ENCODE measurements around the gene TRO.

The TRO gene

GRCh38 chrX:54930291-54931049 is 9.8 kb downstream of the TRO start:
- H3K4me1 ChIP-seq (ENCODE audit: insufficient read depth, low read length) = no peaks in the 10 kb centered on the region
- H3K9ac ChIP-seq (ENCODE audit: low read depth, low read length) = no peak overlapping the region
- H3K27ac ChIP-seq (ENCODE audit: low read length) = no peak overlapping the region
- peaks cover 65% of the 10 kb centered on the region for H3K36me3 ChIP-seq (ENCODE audit: insufficient read depth, low read depth, low read length)
- H3K27me3 ChIP-seq (ENCODE audit: insufficient read depth, low read length) = no peaks in the 10 kb centered on the region
- H3K4me3 ChIP-seq (ENCODE audit: low read length) = no peak overlapping the region
- H3K9me3 ChIP-seq (ENCODE audit: insufficient read depth, low read depth, low read length) = no peaks in the 10 kb centered on the region

- no peaks in the 10 kb centered on the region for H3K4me1 ChIP-seq (ENCODE audit: insufficient read depth, low read length)
- H3K9ac ChIP-seq (ENCODE audit: low read depth, low read length) = no peak overlapping the region
- H3K9me3 ChIP-seq (ENCODE audit: insufficient read depth, low read depth, low read length) = no peaks in the 10 kb centered on the region
- H3K27me3 ChIP-seq (ENCODE audit: insufficient read depth, low read length) = no peaks in the 10 kb centered on the region
- H3K27ac ChIP-seq (ENCODE audit: low read length) = no peak overlapping the region
- peaks cover 59% of the 10 kb centered on the region for H3K36me3 ChIP-seq (ENCODE audit: insufficient read depth, low read depth, low read length)
- H3K4me3 ChIP-seq (ENCODE audit: low read length) = no peak overlapping the region
Measured at GRCh38 chrX:54931107-54931506, 10.5 kb downstream of the TRO start.

- Histone ChIP-seq H3K27me3 (ENCODE audit: insufficient read depth, low read length) (no peaks in the 10 kb centered on the region), H3K4me1 (ENCODE audit: insufficient read depth, low read length) (no peaks in the 10 kb centered on the region), H3K9me3 (ENCODE audit: insufficient read depth, low read depth, low read length) (no peaks in the 10 kb centered on the region), H3K27ac (ENCODE audit: low read length) (no peak overlapping the region), H3K4me3 (ENCODE audit: low read length) (no peak overlapping the region), H3K36me3 (ENCODE audit: insufficient read depth, low read depth, low read length) (peaks cover 37% of the 10 kb centered on the region), H3K9ac (ENCODE audit: low read depth, low read length) (no peak overlapping the region)
Measured at GRCh38 chrX:54933150-54933826, 12.7 kb downstream of the TRO start.

GRCh38 chrX:54934058-54934457 is 13.4 kb downstream of the TRO start:
- Histone ChIP-seq H3K36me3 (ENCODE audit: insufficient read depth, low read depth, low read length) (peaks cover 29% of the 10 kb centered on the region), H3K4me3 (ENCODE audit: low read length) (no peak overlapping the region), H3K27ac (ENCODE audit: low read length) (no peak overlapping the region), H3K27me3 (ENCODE audit: insufficient read depth, low read length) (no peaks in the 10 kb centered on the region), H3K9me3 (ENCODE audit: insufficient read depth, low read depth, low read length) (no peaks in the 10 kb centered on the region), H3K9ac (ENCODE audit: low read depth, low read length) (no peak overlapping the region), H3K4me1 (ENCODE audit: insufficient read depth, low read length) (no peaks in the 10 kb centered on the region)

- Histone ChIP-seq H3K4me1 (ENCODE audit: insufficient read depth, low read length) (no peaks in the 10 kb centered on the region), H3K36me3 (ENCODE audit: insufficient read depth, low read depth, low read length) (peaks cover 21% of the 10 kb centered on the region; the same call in 1 of the 2 replicates), H3K9me3 (ENCODE audit: insufficient read depth, low read depth, low read length) (no peaks in the 10 kb centered on the region), H3K27me3 (ENCODE audit: insufficient read depth, low read length) (no peaks in the 10 kb centered on the region), H3K27ac (ENCODE audit: low read length) (no peak overlapping the region), H3K9ac (ENCODE audit: low read depth, low read length) (no peak overlapping the region), H3K4me3 (ENCODE audit: low read length) (no peak overlapping the region)
Measured at GRCh38 chrX:54934890-54935289, 14.3 kb downstream of the TRO start.

GRCh38 chrX:54935306-54935705 is 14.7 kb downstream of the TRO start:
- Histone ChIP-seq H3K9me3 (ENCODE audit: insufficient read depth, low read depth, low read length) (no peaks in the 10 kb centered on the region), H3K9ac (ENCODE audit: low read depth, low read length) (no peak overlapping the region)

GRCh38 chrX:54937416-54937815 is 16.8 kb downstream of the TRO start:
- H3K27me3 ChIP-seq (ENCODE audit: insufficient read depth, low read length) = no peaks in the 10 kb centered on the region

More at GRCh38 chrX:54935306-54935705, 14.7 kb downstream of the TRO start:
- no peak overlapping the region for H3K27ac ChIP-seq (ENCODE audit: low read length)
- no peaks in the 10 kb centered on the region for H3K4me1 ChIP-seq (ENCODE audit: insufficient read depth, low read length)
- H3K27me3 ChIP-seq (ENCODE audit: insufficient read depth, low read length) = no peaks in the 10 kb centered on the region
- no peak overlapping the region for H3K4me3 ChIP-seq (ENCODE audit: low read length)
- H3K36me3 ChIP-seq (ENCODE audit: insufficient read depth, low read depth, low read length) = peaks cover 17% of the 10 kb centered on the region; the same call in 1 of the 2 replicates

GRCh38 chrX:54944816-54945215 is 24.2 kb downstream of the TRO start:
- no peaks in the 10 kb centered on the region for H3K4me1 ChIP-seq (ENCODE audit: insufficient read depth, low read length)
- no peak overlapping the region for H3K27ac ChIP-seq (ENCODE audit: low read length)
- H3K27me3 ChIP-seq (ENCODE audit: insufficient read depth, low read length) = no peaks in the 10 kb centered on the region
- no peak overlapping the region for H3K9ac ChIP-seq (ENCODE audit: low read depth, low read length)
- H3K4me3 ChIP-seq (ENCODE audit: low read length) = no peak overlapping the region
- no peaks in the 10 kb centered on the region for H3K9me3 ChIP-seq (ENCODE audit: insufficient read depth, low read depth, low read length)
- no peaks in the 10 kb centered on the region for H3K36me3 ChIP-seq (ENCODE audit: insufficient read depth, low read depth, low read length)

More at GRCh38 chrX:54937416-54937815, 16.8 kb downstream of the TRO start:
- H3K9me3 ChIP-seq (ENCODE audit: insufficient read depth, low read depth, low read length) = no peaks in the 10 kb centered on the region
- H3K4me3 ChIP-seq (ENCODE audit: low read length) = no peak overlapping the region
- no peaks in the 10 kb centered on the region; the same call in 1 of the 2 replicates for H3K36me3 ChIP-seq (ENCODE audit: insufficient read depth, low read depth, low read length)
- H3K9ac ChIP-seq (ENCODE audit: low read depth, low read length) = no peak overlapping the region
- H3K27ac ChIP-seq (ENCODE audit: low read length) = no peak overlapping the region
- no peaks in the 10 kb centered on the region for H3K4me1 ChIP-seq (ENCODE audit: insufficient read depth, low read length)

GRCh38 chrX:54945224-54945623 is 24.6 kb downstream of the TRO start:
- Histone ChIP-seq H3K27ac (ENCODE audit: low read length) (no peak overlapping the region), H3K27me3 (ENCODE audit: insufficient read depth, low read length) (no peaks in the 10 kb centered on the region), H3K4me1 (ENCODE audit: insufficient read depth, low read length) (no peaks in the 10 kb centered on the region), H3K9me3 (ENCODE audit: insufficient read depth, low read depth, low read length) (no peaks in the 10 kb centered on the region), H3K9ac (ENCODE audit: low read depth, low read length) (no peak overlapping the region), H3K4me3 (ENCODE audit: low read length) (no peak overlapping the region), H3K36me3 (ENCODE audit: insufficient read depth, low read depth, low read length) (no peaks in the 10 kb centered on the region)

GRCh38 chrX:54950730-54951375 is 30.2 kb downstream of the TRO start:
- Histone ChIP-seq H3K27me3 (ENCODE audit: insufficient read depth, low read length) (no peaks in the 10 kb centered on the region), H3K4me1 (ENCODE audit: insufficient read depth, low read length) (no peaks in the 10 kb centered on the region), H3K36me3 (ENCODE audit: insufficient read depth, low read depth, low read length) (no peaks in the 10 kb centered on the region), H3K27ac (ENCODE audit: low read length) (no peak overlapping the region), H3K9me3 (ENCODE audit: insufficient read depth, low read depth, low read length) (no peaks in the 10 kb centered on the region), H3K4me3 (ENCODE audit: low read length) (no peak overlapping the region), H3K9ac (ENCODE audit: low read depth, low read length) (no peak overlapping the region)

GRCh38 chrX:54961750-54962149 is 41.1 kb downstream of the TRO start:
- H3K9me3 ChIP-seq (ENCODE audit: insufficient read depth, low read depth, low read length) = no peaks in the 10 kb centered on the region
- H3K9ac ChIP-seq (ENCODE audit: low read depth, low read length) = no peak overlapping the region
- no peaks in the 10 kb centered on the region for H3K27me3 ChIP-seq (ENCODE audit: insufficient read depth, low read length)
- H3K27ac ChIP-seq (ENCODE audit: low read length) = no peak overlapping the region
- H3K36me3 ChIP-seq (ENCODE audit: insufficient read depth, low read depth, low read length) = no peaks in the 10 kb centered on the region
- no peaks in the 10 kb centered on the region for H3K4me1 ChIP-seq (ENCODE audit: insufficient read depth, low read length)
- H3K4me3 ChIP-seq (ENCODE audit: low read length) = no peak overlapping the region
